Lung (tissue), 12 donors: ENCODE results near the gene TRPM2. TPM values are rescaled to one million over a fixed set of nuclear protein-coding genes. Genes with fewer than 3 reads are reported as not detected.

Experiments used
- ATAC-seq: fragments of 200-7000 bp; cut with Tn5 transposase; one replicate; pipeline ENCODE4 v1.9.1; 2020; ENCODE audit warnings: moderate number of reproducible peaks; ENCODE audit not compliant: insufficient read depth, low FRiP score
- DNase-seq, 3 donors: peaks; one replicate each; pipeline ENCODE4 v3.0.0-alpha.2; 2013 to 2017
- H3K27ac ChIP-seq, 2 donors: one replicate each; pipeline ENCODE4 v1.5.1; 2013; ENCODE audit warnings: mild to moderate bottlenecking in 2 of 2, moderate library complexity in 2 of 2, control low read depth in 1 of 2, inconsistent platforms in 1 of 2, low read depth in 1 of 2, low read length in 1 of 2
- H3K27me3 ChIP-seq, 3 donors: one replicate each; pipeline ENCODE4 v1.5.1; 2013; ENCODE audit warnings: low read length in 2 of 3; ENCODE audit not compliant: control insufficient read depth in 3 of 3, insufficient read depth in 3 of 3
- H3K36me3 ChIP-seq, 4 donors: one replicate each; pipeline ENCODE4 v1.5.1; 2013; ENCODE audit warnings: low read length in 4 of 4, mild to moderate bottlenecking in 1 of 4, moderate library complexity in 1 of 4; ENCODE audit not compliant: control insufficient read depth in 4 of 4, insufficient read depth in 4 of 4
- H3K4me1 ChIP-seq, 5 donors: one replicate each; pipeline ENCODE4 v1.5.1; 2013; ENCODE audit warnings: low read length in 5 of 5, mild to moderate bottlenecking in 2 of 5, moderate library complexity in 1 of 5; ENCODE audit not compliant: control insufficient read depth in 5 of 5, insufficient read depth in 5 of 5
- H3K4me3 ChIP-seq: one replicate; pipeline ENCODE4 v1.5.1; 2013; ENCODE audit warnings: mild to moderate bottlenecking, control low read depth, moderate library complexity
- H3K9ac ChIP-seq, 2 donors: one replicate each; pipeline ENCODE4 v1.5.1; 2013; ENCODE audit warnings: low read length in 2 of 2, control low read depth in 1 of 2; ENCODE audit not compliant: insufficient read depth in 1 of 2
- H3K9me3 ChIP-seq, 4 donors: one replicate each; pipeline ENCODE4 v1.5.1; 2013; ENCODE audit warnings: low read length in 3 of 4, mild to moderate bottlenecking in 1 of 4, moderate library complexity in 1 of 4; ENCODE audit not compliant: control insufficient read depth in 4 of 4, insufficient read depth in 3 of 4
- CTCF ChIP-seq: IDR thresholded peaks from 2 replicates; pipeline ENCODE4 v1.5.1; 2012; ENCODE audit warnings: mild to moderate bottlenecking; ENCODE audit errors: control extremely low read depth, extremely low read depth
- WGBS, 2 donors: extraction: QIAGEN DNeasy Blood & Tissue Kit; methylation state at CpG; one replicate each; pipeline ENCODE4 v1.1.7; 2013; 5-methylcytosine and 5-hydroxymethylcytosine counted together
- polyA plus RNA-seq, 2 donors: library from polyadenylated mRNA; stranded (reverse); fragments of 200-250 nt; gene quantifications; one replicate each; pipeline ENCODE4 v1.2.1, GENCODE V29; 2013
- total RNA-seq, 2 donors: library from RNA; depleted of rRNA in 1 of 2; stranded (reverse); fragments of >200 nt in 1 of 2; gene quantifications; one replicate each; pipeline ENCODE4 v1.2.1, GENCODE V29; 2014 to 2021
- donor health status: control.
- donor health status: control.
- donor health status: Bipolar disorder and iron deficiency.
- donor health status: healthy.
- donor health status: DM: yes; HTN: yes; CAD: no.

Gene TRPM2
- total and polyA plus RNA-seq, 4 donors = 5.9 to 26.2 (median 10.3) TPM

GRCh38 chr21:44432841-44433790, 79.7 kb downstream of the TRPM2 start:
- no peak for TF ChIP-seq CTCF
- Histone ChIP-seq H3K9me3 (peaks cover 0 to 2% (median 0%) of the 10 kb centered on the region in 4 donors), H3K27me3 (no peaks in the 10 kb centered on the region), H3K4me1 (peaks cover 0 to under 1% (median 0%) of the 10 kb centered on the region in 5 donors), H3K9ac (no peak overlapping the region), H3K36me3 (peaks cover 0 to 3% (median 0%) of the 10 kb centered on the region in 4 donors), H3K4me3 (no peak overlapping the region), H3K27ac (no peak overlapping the region)
- DNase-seq = no peak
- no peak for ATAC-seq
- 89 to 90% methylated on average over 34 of the region's 34 CpGs for WGBS, 2 donors

- Histone ChIP-seq H3K27me3 (no peaks in the 10 kb centered on the region), H3K9me3 (peaks cover 0 to 2% (median 0%) of the 10 kb centered on the region in 4 donors), H3K4me3 (no peak overlapping the region), H3K9ac (no peak overlapping the region), H3K27ac (no peak overlapping the region), H3K4me1 (peaks cover 0 to 4% (median 0%) of the 10 kb centered on the region in 5 donors), H3K36me3 (peaks cover 0 to 3% (median 0%) of the 10 kb centered on the region in 4 donors)
- DNase-seq (no peak), ATAC-seq (no peak)
- no peak for TF ChIP-seq CTCF
- 92 to 95% methylated on average over 30 to 39 of the region's 39 CpGs for WGBS, 2 donors
These were observed 80.6 kb downstream of the TRPM2 start for GRCh38 chr21:44433791-44434567.

- H3K27me3 ChIP-seq = no peaks in the 10 kb centered on the region
- peaks cover 0 to 2% (median 0%) of the 10 kb centered on the region in 4 donors for H3K9me3 ChIP-seq
- DNase-seq (no peak), ATAC-seq (no peak)
- H3K27ac ChIP-seq = no peak overlapping the region
- no peak overlapping the region for H3K9ac ChIP-seq
- H3K4me1 ChIP-seq = peaks cover 0 to 4% (median 0%) of the 10 kb centered on the region in 5 donors
- WGBS, 2 donors = 77% methylated on average over 13 of the region's 13 CpGs
- H3K4me3 ChIP-seq = no peak overlapping the region
- peaks cover 0 to 3% (median 0%) of the 10 kb centered on the region in 4 donors for H3K36me3 ChIP-seq
- TF ChIP-seq CTCF = no peak
These were observed 81.1 kb downstream of the TRPM2 start for GRCh38 chr21:44434568-44434925.
